Measurements from ENCODE around the gene RHBDD3. TPM values are rescaled to one million over a fixed set of nuclear protein-coding genes. Genes with fewer than 3 reads are reported as not detected.

RHBDD3 gene
- 82.7 and 117 TPM in 2 replicates for total RNA-seq (2014; rRNA removed; shearing (Covaris generic))

DNA sequence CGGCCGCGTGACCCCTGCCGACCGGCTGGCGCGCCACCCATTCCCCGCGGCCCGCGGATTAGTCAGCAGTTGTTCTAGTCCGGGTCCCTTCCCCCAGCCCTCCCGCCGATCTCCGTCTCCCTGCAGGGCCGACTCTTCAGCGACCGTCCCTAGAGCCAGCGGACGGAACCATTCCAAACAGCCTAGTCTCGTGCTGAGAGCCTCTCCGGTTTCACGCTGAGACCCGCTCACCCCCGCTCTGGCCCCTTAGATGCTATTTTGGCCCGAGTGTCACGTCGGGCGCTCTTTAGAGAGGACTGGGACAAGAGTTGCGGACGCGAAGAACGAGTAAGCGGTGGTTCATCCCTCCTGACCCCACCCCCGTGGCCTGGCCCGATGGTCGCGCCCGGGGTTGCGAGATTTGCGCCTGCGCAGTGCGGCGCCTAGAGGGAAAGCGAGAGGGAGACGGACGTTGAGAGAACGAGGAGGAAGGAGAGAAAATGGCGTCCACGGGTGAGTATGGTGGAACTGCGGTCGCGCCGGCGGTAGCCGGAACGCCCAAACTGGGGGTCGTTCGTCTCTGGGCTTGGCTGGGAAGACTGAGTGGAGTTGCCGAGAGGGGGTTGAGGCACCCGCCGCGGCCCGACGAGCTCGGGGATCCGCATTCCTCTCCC lies at the start of gene RHBDD3, which contains the start of gene EWSR1:
Gene RHBDD3 (minus strand): TSS at position 124 of the 653 bp plus-strand sequence. CDS start 2,355 bp downstream, outside the sequence.
Gene EWSR1 (plus strand): TSS at position 411 of the 653 bp plus-strand sequence. CDS start 69 bp downstream, at position 480.
- in situ Hi-C loops (cut with HindIII; ENCODE audit: low sequenced_read_pairs) = no loop called here
- peak; percentile 91 for DNase-seq (ENCODE audit: low spot score)

DNA sequence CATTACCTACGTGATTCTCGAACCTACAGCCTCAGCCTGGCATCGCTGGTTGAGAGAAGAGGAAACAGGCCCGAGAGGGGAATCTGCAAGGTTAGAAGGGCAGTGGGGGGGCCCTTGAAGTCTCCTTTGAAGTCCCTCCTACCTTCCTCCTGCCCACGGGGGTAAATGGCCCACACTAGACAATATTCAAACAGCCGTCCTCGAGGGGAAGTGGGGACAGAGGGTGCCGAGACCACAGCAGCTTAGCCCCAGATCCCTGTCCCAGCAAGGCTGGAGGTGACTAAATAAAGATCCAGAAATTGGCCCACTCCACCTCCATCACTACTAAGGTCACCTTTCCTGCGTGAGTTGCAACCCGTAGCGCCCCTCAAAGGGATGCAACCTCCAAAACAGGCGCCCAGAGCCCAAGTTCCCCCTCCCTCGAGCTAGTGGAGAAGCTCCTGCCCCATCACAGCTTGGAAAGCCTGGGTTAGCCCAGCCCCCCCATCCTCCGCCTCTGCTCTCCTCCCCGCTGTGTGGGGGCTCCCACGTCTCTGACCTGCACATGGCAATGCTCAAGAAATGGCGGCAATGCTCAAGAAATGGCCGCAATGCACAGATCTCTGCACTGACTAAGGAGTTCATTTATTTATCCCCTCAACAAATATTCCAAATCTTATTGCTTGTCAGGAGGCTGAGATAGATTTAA lies 48.5 kb upstream of the RHBDD3 start:
- no peak for DNase-seq (ENCODE audit: low spot score)

DNA sequence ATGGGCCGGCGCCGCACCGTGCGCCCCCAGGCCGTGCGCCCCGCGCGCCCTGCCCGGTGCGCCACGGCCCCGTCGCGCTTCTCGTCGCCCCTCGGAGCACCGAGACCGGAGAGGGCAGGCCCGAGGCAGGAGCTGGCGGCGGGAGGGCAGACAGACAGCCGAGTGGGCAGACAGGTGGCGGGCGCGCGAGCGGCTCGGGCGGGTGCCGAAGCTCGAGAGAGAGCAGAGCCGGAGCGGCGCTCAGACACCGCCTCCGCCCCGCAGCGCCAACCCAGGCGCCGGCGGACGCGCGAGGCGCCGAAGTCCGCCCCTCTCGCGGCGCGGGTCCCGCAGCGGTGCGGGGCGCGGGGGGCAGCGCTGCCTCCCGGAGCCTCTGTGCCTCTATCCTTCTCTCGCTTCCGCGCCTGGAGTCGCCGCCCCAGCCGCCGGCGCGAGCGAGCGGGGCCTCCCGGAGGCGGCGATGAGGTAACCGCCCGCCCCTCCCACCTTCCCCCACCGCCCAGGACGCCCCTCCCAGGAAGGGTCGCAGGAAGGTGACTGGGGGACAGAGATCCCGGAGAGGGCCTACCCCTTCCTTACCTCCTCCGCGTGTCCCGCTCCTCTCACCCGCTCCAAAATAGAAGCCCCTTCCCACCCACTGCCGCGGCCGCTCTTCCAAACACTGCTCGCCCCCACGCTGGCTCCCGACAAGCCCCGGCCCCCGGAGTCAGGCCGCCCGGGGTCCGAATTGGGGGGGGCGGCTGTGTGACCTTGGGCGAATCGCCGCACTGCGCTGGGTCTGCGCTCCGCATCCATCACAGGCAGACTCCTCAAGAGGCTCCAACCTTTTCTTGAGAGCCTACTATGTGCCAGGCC lies 47.7 kb upstream of the RHBDD3 start, which contains the start of gene RASL10A:
Gene RASL10A (minus strand): TSS at position 412 of the 855 bp plus-strand sequence. CDS start 451 bp downstream, outside the sequence.
- no peak for DNase-seq (ENCODE audit: low spot score)

More for the DNA sequence above, 48.5 kb upstream of the RHBDD3 start:
- in situ Hi-C loops (cut with HindIII; ENCODE audit: low sequenced_read_pairs) = no loop called here

DNA sequence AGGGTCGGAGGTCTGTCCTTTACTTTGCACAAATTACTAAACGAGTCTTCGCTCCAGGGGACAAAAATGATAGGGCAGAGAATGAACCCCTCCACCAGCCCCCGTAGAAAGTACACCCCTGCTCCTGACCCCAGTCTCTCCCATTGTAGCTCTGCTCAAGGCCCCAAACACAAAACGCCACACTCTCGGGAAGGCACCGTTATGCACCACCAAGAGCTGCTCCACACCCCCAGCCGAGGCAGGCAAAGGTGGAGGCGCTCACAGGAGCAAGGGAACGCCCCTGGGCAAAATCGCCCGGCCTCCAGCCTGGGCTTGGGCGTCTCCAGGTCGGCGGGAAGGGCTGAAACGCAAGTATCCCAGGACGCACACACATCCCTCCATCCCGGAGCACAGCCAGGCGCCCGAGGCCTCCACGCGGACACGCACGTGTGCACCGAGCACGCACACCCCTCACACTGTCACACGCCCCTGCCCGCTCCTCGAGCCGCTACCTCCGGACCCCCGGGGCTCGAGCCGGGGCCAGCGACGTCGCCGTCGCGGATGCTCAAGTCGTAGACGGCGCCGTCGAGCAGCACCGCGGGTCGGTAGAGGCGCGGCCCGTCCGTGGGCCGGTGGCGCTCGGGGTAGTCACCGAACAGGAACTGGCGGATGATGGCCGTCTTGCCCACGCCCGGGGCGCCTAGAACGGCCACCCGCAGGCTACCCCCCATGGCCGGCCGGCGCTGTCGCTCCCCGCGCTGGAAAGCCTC lies 46.9 kb upstream of the RHBDD3 start:
- in situ Hi-C loops (cut with HindIII; ENCODE audit: low sequenced_read_pairs) = no loop called here
- no peak for DNase-seq (ENCODE audit: low spot score)

More for the DNA sequence above, 47.7 kb upstream of the RHBDD3 start, which contains the start of gene RASL10A:
- in situ Hi-C loops (cut with HindIII; ENCODE audit: low sequenced_read_pairs) = no loop called here

DNA sequence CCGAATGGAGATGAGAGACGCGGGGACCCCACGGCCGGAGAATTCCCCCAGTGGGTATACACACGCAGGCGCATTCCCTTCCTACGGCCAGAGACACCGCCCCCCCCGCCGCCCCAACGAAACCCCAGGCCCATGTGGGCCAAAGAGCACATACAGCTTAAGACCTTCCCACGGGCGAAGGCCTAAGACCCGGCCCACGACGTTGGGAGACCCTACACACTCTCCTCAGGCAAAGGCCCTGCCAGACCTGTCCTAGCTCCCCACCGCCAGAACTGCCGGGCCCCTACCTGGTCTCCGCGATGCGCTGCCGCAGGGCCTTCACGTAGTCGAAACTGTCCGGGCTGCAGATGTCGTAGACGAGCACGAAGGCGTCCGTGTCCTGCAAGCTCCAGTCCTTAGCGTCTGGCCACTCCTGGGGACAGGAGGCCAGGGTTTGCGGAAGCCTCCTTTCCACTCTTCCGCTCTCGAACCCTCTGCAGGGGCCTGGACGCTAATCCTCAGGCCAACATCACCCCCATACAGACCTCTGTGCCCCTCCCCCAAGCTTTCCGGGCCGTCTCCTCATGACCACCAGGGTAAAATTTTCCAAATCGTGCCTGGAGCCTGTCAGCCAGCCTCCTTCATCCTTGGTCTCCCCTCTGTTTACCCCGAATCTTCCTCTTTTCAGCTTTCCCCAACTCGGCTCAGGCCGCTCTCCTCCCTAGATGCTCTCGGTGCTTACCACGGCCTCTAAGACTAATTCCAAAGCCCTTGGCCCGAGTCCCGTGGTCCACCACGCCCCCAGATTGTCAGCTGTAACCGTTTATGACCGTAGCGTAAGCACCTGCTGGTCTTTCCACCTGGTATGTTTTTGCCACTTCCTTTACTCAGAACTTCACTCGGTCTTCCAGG lies 46.0 kb upstream of the RHBDD3 start:
- DNase-seq (ENCODE audit: low spot score) = no peak
- in situ Hi-C loops (cut with HindIII; ENCODE audit: low sequenced_read_pairs) = no loop called here

DNA sequence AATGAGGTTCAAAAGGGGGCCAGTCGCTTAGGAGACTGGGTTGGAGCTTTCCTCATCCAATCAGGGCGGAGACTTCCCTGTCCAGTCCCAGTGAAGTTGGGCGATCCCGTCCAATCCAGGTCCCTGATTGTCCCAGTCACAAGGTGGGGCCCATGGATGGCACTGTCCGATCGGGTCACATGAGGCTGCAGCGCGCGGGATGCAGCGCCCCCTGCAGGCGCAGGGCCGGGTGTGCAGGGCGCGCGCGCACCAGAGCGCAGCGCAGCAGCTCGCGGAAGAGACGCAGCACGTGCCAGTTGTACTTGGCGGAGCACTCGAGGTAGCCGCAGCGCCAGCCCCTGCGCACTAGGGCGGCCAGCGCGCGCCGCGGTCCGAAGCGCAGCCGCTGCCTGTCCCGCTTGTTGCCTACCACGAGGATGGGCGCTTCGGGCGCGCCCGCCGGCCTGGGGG lies 45.4 kb upstream of the RHBDD3 start:
- no peak for DNase-seq (ENCODE audit: low spot score)
- in situ Hi-C loops (cut with HindIII; ENCODE audit: low sequenced_read_pairs) = no loop called here

DNA sequence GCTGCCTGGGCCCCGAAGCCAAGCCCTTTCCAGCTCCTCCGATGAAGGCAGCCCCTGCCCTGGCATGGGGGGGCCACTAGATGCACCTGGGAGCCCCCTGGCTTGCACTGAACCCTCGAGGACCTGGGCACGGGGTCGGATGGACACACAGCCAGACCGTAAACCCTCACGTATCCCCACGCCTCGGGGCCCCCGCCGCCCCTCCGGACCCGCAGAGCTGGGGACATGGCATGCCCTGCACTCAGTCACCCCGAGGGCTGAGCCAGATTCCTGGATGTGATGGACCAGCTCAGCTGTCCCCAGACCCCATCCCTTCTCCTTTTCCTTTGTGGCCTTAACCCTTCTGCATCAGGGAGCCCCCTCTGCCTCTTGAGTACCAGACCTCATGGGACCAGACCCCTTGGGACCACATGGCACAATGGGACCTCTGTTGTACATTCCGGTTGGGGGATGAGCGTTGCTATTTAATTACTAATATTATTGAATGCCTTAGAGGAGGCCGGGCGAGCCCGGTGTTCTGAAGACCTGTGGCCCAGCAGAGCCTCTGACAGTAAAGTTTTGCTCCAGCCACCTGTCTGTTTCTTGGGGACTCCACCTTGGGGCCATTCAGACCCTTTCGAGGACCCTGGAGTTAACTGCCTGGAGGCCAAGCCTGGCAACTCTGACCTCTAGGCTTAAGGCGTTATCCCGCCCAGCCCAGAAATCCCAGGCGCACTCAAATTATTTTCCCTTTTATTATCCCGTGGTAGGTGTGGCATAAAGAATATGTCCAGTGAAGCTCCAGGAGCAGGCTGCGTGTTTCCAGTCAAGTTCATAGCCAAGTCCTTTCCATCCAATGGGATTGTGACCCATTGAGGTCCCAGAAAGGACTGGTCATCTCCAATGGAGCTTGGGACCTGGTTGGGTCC lies 44.7 kb upstream of the RHBDD3 start:
- no peak for DNase-seq (ENCODE audit: low spot score)
- in situ Hi-C loops (cut with HindIII; ENCODE audit: low sequenced_read_pairs) = no loop called here

DNA sequence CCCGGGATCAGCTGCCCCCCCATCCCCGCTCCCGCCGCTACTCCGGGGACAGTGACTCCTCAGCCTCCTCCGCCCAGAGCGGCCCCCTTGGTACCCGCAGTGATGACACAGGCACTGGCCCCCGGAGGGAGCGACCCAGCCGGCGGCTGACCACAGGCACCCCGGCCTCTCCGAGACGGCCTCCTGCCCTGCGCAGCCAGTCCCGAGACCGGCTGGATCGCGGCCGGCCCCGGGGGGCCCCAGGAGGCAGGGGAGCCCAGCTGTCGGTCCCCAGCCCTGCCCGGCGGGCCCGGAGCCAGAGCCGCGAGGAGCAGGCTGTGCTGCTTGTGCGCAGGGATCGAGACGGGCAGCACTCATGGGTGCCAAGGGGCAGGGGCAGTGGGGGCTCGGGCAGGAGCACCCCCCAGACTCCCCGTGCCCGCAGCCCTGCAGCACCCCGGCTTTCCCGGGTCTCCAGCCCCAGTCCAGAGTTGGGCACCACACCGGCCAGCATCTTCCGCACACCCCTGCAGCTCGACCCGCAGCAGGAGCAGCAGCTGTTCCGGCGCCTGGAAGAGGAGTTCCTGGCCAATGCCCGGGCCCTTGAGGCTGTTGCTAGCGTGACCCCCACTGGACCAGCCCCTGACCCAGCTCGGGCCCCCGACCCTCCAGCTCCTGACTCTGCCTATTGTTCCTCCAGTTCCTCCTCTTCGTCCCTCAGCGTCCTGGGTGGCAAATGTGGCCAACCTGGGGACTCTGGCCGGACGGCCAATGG lies 43.9 kb upstream of the RHBDD3 start:
- in situ Hi-C loops (cut with HindIII; ENCODE audit: low sequenced_read_pairs) = no loop called here
- DNase-seq (ENCODE audit: low spot score) = no peak

DNA sequence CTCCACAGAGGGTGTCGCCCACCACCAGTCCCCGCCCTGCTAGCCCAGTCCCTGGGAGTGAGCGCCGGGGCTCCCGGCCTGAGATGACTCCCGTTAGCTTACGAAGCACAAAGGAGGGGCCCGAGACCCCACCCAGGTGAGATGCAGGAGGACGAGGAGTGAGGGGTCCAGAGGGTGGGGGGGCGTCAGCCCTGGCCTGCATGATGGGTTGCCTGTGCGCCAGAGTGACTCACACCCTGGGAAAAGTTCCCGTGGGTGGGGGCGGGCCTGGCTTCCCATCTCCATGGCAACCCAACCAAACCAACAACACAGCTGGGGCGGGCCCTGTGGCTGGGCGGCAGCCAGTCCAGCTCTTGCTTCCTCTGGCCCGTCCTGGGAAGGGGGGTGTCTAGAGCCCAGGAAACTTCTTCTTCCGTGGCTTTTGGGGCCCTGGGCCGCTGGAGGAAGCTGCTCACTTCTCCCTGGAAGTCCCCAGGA lies 43.1 kb upstream of the RHBDD3 start:
- in situ Hi-C loops (cut with HindIII; ENCODE audit: low sequenced_read_pairs) = no loop called here
- peak; percentile 57 for DNase-seq (ENCODE audit: low spot score)

DNA sequence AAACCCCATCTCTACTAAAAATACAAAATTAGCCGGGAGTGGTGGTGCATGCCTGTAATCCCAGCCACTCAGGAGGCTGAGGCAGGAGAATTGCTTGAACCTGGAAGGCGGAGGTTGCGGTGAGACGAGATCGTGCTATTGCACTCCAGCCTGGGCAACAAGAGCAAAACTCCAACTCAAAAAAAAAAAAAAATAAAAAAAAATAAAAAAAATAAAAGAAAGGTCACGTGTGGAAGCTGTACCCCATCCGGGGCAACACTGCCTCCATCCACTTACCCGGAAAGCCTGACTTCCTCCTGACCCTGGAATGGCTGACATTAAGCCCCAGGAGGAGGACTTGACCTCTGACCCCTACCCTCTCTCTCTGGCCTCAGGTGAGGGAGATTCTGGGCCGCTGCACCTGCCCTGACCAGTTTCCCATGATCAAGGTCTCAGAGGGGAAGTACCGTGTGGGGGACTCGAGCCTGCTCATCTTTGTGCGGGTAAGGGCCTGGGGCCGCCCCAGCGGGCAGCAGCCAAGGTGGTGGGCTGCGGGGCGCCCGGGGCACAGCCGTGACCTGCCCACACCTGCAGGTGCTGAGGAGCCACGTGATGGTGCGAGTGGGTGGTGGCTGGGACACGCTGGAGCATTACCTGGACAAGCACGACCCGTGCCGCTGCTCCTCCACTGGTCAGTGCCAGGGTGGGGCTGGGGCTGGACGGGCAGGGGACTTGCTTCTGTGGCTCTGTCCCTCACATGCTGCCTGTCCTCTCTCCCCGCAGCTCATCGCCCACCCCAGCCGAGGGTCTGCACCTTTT lies 42.5 kb upstream of the RHBDD3 start:
- in situ Hi-C loops (cut with HindIII; ENCODE audit: low sequenced_read_pairs) = no loop called here
- DNase-seq (ENCODE audit: low spot score) = no peak

DNA sequence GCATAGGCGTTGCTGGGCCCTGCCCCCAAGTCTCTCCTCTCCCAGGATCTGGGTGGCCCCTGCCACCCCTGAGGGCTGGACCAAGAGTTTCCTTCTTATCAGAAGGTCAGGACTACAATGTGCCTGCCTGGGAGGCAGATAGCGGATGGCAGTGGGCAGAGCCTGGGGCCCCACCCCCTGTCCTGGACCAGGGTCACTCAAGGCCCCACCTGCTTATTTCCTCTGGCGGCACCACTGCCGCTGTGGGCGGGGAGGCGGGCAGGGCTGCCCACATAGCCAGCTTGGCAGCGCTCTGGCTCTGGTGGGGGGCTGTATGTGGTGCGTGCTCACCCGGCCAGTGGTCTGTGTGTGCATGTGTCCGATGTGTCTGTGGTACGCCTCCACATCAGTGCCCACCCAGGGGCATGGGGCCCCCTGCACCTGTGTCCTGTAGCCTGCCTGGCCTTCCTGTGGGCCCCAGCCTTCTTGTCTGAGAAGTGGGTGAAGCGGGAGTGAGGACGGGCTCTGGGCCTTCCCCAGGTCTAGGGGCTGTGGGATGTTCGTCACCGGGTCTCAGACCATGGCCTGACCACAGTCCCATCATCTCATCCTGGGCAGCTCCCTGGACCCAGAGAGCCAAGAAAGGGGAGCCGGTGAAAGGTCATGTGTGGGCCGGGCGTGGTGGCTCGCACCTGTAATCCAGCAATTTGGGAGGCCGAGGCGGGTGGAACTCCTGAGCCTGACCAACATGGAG lies 41.7 kb upstream of the RHBDD3 start:
- no peak for DNase-seq (ENCODE audit: low spot score)
- in situ Hi-C loops (cut with HindIII; ENCODE audit: low sequenced_read_pairs) = no loop called here

DNA sequence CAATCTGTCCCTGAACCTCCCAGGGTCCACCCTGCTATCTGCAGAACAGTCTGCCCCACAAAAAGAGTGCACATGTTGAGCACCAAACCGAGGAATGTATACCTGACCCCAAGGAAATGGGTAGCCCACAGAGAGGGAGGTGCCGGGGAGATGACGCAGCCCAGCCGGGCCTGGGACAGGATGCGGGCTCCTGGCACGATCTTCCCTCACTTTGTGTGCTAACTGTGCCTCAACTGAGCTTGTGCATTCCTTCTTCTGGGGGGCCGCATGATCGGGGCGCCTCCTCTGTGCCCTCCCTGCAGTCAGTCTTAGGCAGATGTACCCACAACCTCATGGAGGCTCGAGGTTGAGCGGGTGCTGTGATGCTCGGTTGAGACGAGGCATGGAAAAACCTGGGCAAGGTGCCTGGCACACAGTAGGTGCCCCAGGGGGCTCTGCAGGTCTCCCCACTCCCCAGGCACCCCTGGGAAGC lies 41.0 kb upstream of the RHBDD3 start:
- DNase-seq (ENCODE audit: low spot score) = no peak
- in situ Hi-C loops (cut with HindIII; ENCODE audit: low sequenced_read_pairs) = no loop called here

DNA sequence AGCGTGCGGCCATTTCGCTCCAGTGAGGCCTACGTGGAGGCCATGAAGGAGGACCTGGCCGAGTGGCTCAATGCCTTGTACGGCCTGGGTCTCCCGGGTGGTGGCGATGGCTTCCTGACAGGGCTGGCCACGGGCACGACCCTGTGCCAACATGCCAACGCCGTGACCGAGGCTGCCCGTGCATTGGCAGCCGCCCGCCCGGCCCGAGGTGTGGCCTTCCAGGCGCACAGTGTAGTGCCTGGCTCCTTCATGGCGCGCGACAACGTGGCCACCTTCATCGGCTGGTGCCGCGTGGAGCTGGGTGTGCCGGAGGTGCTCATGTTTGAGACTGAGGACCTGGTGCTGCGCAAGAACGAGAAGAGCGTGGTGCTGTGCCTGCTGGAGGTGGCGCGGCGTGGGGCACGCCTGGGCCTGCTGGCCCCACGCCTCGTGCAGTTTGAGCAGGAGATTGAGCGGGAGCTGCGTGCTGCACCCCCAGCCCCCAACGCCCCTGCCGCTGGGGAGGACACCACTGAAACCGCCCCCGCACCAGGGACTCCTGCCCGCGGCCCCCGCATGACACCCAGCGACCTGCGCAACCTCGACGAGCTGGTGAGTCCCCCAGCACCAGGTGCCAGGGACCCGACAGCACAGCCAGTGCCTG lies 40.5 kb upstream of the RHBDD3 start:
- in situ Hi-C loops (cut with HindIII; ENCODE audit: low sequenced_read_pairs) = no loop called here
- DNase-seq (ENCODE audit: low spot score) = no peak

DNA sequence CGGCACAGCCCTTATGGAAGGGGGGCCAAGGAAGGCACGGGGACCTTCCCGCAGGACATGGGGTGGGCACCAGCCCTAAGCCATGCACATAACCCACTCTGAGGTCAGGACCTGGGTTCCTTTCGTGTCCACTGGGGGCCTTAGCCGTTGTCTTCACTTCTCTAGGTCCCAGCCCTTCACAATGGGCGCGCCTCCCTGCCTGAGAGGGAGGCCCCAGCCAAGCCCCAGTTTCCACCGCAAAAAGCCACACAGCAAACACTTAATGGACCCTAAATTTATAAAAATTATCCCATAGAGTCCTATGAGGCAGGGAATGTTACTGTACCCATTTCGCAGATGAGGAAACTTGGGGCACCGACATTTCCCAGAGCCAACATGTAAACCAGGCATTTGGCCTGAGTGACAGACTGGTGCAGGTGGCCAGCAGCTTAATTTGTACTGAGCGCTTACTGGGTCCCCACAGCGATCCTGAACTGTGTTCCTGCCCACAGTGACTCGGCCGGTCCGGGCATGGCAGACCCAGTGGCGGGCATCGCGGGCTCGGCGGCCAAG lies 39.9 kb upstream of the RHBDD3 start:
- DNase-seq (ENCODE audit: low spot score) = no peak
- in situ Hi-C loops (cut with HindIII; ENCODE audit: low sequenced_read_pairs) = no loop called here
